Measurements from ENCODE around the gene PDK4.

DNA sequence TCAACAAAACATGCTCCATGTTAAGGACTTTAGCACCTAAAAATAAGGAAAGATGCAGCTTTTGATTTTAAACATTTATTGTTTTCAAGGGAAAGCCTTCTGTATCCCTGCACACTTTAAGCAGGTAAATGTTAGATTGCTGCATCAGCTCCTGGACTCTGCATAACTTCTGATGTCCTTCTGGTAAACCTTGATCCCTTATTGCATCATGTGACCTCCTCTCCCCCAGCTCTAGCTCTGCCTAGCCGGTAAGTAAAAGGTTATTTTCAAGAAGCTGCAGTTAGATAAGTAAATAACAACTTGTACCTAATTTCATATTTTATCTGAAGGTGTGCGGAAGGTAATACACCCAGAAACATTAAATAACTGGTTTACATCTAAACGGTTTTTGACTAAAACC, 37.5 kb downstream of the PDK4 start:
- TF ChIP-seq, protein P1, sequence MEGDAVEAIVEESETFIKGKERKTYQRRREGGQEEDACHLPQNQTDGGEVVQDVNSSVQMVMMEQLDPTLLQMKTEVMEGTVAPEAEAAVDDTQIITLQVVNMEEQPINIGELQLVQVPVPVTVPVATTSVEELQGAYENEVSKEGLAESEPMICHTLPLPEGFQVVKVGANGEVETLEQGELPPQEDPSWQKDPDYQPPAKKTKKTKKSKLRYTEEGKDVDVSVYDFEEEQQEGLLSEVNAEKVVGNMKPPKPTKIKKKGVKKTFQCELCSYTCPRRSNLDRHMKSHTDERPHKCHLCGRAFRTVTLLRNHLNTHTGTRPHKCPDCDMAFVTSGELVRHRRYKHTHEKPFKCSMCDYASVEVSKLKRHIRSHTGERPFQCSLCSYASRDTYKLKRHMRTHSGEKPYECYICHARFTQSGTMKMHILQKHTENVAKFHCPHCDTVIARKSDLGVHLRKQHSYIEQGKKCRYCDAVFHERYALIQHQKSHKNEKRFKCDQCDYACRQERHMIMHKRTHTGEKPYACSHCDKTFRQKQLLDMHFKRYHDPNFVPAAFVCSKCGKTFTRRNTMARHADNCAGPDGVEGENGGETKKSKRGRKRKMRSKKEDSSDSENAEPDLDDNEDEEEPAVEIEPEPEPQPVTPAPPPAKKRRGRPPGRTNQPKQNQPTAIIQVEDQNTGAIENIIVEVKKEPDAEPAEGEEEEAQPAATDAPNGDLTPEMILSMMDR (IDR thresholded peaks at IDR 0.05; ENCODE audit: low read depth, low read length), result no peak
- no peak for TF ChIP-seq EZH2phosphoT487 (IDR thresholded peaks at IDR 0.05; ENCODE audit: low read depth)

Measured in OCI-LY3 (cell line).